ENCODE results near the gene SHC4. TPM values are rescaled to one million over a fixed set of nuclear protein-coding genes. Genes with fewer than 3 reads are reported as not detected.

The SHC4 gene
- total RNA-seq, 1 experiment from 2014 or later = 0.44 TPM

DNA sequence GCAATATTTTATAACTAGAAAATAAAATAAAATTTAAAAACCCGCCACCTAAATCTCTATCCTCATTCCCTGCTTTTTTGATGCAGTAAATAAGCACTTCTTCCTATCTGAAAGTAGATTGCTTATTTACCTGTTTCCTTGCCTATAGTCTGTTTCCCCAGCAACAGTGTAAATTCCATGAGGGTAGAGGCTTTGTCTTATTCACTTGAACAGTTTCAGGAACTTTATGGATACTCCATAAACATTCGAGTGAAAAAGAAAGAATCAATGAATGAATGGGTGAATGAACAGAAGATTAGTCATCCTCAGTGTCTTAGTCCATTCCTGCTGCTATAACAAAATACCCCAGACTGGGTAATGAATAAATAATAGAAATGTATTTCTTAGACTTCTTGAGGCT is 41.7 kb downstream of the SHC4 start:
- Histone ChIP-seq H2AFZ (no peak overlapping the region), H3K4me1 (replicated peaks; ENCODE audit: insufficient read depth) (peaks cover 8% of the 10 kb centered on the region; the same call in 1 of the 2 replicates), H3K79me2 (ENCODE audit: low read depth) (no peaks in the 10 kb centered on the region), H3F3A (ENCODE audit: insufficient read depth, low read depth) (0 out of 2 replicates have a peak, but pooled peaks cover 4% of the 10 kb centered on the region), H3K4me3 (no peak overlapping the region), H3K9me2 (ENCODE audit: insufficient read depth) (no peaks in the 10 kb centered on the region), H4K20me1 (ENCODE audit: insufficient read depth) (no peaks in the 10 kb centered on the region), H3K36me3 (ENCODE audit: low read depth) (no peaks in the 10 kb centered on the region), H3K27me3 (ENCODE audit: insufficient read depth, low read depth) (no peaks in the 10 kb centered on the region), H3K9me3 (ENCODE audit: insufficient read depth, low read depth) (no peaks in the 10 kb centered on the region), H3K27ac (no peak overlapping the region), H3K4me2 (no peak overlapping the region)
- DNase-seq = no peak
- ChIA-PET POLR2A (ENCODE audit: unreplicated experiment) (no interaction called here), CTCF (no interaction called here)
- no TSS peak for BruUV-seq (replicated peaks)
- TF ChIP-seq, protein P1, sequence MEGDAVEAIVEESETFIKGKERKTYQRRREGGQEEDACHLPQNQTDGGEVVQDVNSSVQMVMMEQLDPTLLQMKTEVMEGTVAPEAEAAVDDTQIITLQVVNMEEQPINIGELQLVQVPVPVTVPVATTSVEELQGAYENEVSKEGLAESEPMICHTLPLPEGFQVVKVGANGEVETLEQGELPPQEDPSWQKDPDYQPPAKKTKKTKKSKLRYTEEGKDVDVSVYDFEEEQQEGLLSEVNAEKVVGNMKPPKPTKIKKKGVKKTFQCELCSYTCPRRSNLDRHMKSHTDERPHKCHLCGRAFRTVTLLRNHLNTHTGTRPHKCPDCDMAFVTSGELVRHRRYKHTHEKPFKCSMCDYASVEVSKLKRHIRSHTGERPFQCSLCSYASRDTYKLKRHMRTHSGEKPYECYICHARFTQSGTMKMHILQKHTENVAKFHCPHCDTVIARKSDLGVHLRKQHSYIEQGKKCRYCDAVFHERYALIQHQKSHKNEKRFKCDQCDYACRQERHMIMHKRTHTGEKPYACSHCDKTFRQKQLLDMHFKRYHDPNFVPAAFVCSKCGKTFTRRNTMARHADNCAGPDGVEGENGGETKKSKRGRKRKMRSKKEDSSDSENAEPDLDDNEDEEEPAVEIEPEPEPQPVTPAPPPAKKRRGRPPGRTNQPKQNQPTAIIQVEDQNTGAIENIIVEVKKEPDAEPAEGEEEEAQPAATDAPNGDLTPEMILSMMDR (conservative IDR thresholded peaks at IDR 0.05) = no peak
- no peak for TF ChIP-seq EZH2 (IDR thresholded peaks at IDR 0.05; ENCODE audit: low read depth)
- intact Hi-C loops (cut with micrococcal nuclease; ENCODE audit: unreplicated experiment) = no loop called here

DNA sequence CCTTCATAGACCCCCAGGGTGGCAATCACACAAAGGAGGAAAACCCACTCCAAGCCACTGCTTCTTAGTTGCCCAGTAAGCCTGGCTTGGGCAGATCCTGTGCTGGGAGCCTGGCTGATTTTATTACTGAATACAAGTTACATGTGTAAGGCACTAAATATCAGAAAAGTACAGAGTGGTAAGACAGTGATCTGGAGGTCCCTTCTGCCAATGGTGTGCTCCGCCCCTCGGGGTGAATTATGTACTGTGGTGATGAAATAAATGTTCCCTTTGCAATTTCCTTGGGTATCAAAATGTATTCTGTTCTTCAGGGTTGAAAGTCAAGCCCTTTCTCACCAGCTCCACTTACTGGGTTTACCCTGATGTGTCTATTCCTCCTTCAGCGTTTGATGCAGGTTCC is 47.0 kb downstream of the SHC4 start:
- H2AFZ ChIP-seq = no peak overlapping the region
- H3K79me2 ChIP-seq (ENCODE audit: low read depth) = no peaks in the 10 kb centered on the region
- no peak for TF ChIP-seq EZH2 (IDR thresholded peaks at IDR 0.05; ENCODE audit: low read depth)
- TF ChIP-seq, protein P1 (conservative IDR thresholded peaks at IDR 0.05) = no peak
- H3K4me2 ChIP-seq = no peak overlapping the region
- no peak for DNase-seq
- H4K20me1 ChIP-seq (ENCODE audit: insufficient read depth) = no peaks in the 10 kb centered on the region
- no peaks in the 10 kb centered on the region for H3K9me2 ChIP-seq (ENCODE audit: insufficient read depth)
- no peaks in the 10 kb centered on the region for H3K36me3 ChIP-seq (ENCODE audit: low read depth)
- H3K27me3 ChIP-seq (ENCODE audit: insufficient read depth, low read depth) = no peaks in the 10 kb centered on the region
- no peaks in the 10 kb centered on the region for H3F3A ChIP-seq (ENCODE audit: insufficient read depth, low read depth)
- no peak overlapping the region for H3K27ac ChIP-seq
- ChIA-PET POLR2A (ENCODE audit: unreplicated experiment) (no interaction called here), CTCF (no interaction called here)
- intact Hi-C loops (cut with micrococcal nuclease; ENCODE audit: unreplicated experiment) = no loop called here
- BruUV-seq (replicated peaks) = no TSS peak
- H3K4me3 ChIP-seq = no peak overlapping the region
- H3K4me1 ChIP-seq (replicated peaks; ENCODE audit: insufficient read depth) = 0 out of 2 replicates have a peak, but pooled peaks cover 5% of the 10 kb centered on the region
- H3K9me3 ChIP-seq (ENCODE audit: insufficient read depth, low read depth) = no peaks in the 10 kb centered on the region

DNA sequence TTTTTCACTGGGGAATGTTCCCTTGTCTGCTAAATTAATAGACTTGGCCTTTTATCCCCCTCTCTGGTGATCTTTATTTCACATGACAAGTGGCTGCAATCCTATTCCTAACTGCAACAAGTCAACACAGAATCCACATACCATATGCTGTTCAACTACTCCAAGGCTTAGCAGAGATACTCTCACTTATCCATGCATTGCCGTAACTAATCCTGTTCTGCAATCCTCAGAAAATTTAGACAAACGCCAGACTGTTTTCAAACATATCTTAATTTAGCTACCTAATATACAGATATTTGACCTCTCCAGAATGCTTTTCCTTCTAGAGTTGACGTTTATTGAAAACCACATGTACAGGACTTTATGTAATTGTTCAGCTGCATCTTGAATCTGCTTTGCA is 47.9 kb downstream of the SHC4 start:
- Histone ChIP-seq H3K4me2 (no peak overlapping the region), H3K27me3 (ENCODE audit: insufficient read depth, low read depth) (no peaks in the 10 kb centered on the region), H3K9me2 (ENCODE audit: insufficient read depth) (no peaks in the 10 kb centered on the region), H3K27ac (no peak overlapping the region), H3K4me3 (no peak overlapping the region), H3K79me2 (ENCODE audit: low read depth) (no peaks in the 10 kb centered on the region), H3K36me3 (ENCODE audit: low read depth) (no peaks in the 10 kb centered on the region), H3K9me3 (ENCODE audit: insufficient read depth, low read depth) (no peaks in the 10 kb centered on the region), H2AFZ (no peak overlapping the region), H3F3A (ENCODE audit: insufficient read depth, low read depth) (no peaks in the 10 kb centered on the region), H4K20me1 (ENCODE audit: insufficient read depth) (no peaks in the 10 kb centered on the region), H3K4me1 (replicated peaks; ENCODE audit: insufficient read depth) (0 out of 2 replicates have a peak, but pooled peaks cover 5% of the 10 kb centered on the region)
- no peak for DNase-seq
- CTCF ChIA-PET = interaction anchor here (0.6 kb wide), 1 partner anchor 60 kb away, joined by 3 read pairs; no protein-coding TSS in a partner anchor
- TF ChIP-seq EZH2 (IDR thresholded peaks at IDR 0.05; ENCODE audit: low read depth) = no peak
- TF ChIP-seq, protein P1 (conservative IDR thresholded peaks at IDR 0.05) = no peak
- no TSS peak for BruUV-seq (replicated peaks)
- POLR2A ChIA-PET (ENCODE audit: unreplicated experiment) = no interaction called here
- intact Hi-C loops (cut with micrococcal nuclease; ENCODE audit: unreplicated experiment) = no loop called here

All from PC-9 (cell line).